ENCODE data around the gene PRTG.

The PRTG gene

DNA sequence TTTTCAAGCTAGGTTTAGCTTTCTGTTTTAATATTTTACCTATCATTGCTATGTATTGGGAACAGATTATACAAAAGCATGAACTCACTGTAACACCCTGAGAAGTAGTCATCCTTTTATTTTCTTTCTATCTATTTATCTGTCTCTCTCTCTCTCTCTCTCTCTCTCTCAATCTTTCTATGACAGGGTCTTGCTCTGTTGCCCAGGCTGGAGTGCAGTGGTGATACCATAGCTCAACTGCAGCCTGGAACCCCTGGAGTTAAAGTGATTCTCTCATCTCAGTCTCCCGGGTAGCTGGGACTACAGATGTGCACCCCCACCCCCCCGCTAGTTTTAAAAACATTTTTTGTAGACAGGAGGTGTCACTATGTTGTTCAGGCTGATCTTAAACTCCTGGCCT lies 28.9 kb downstream of the PRTG start:
- peaks cover 12% of the 10 kb centered on the region for H3K27me3 ChIP-seq
- TF ChIP-seq, protein P1, sequence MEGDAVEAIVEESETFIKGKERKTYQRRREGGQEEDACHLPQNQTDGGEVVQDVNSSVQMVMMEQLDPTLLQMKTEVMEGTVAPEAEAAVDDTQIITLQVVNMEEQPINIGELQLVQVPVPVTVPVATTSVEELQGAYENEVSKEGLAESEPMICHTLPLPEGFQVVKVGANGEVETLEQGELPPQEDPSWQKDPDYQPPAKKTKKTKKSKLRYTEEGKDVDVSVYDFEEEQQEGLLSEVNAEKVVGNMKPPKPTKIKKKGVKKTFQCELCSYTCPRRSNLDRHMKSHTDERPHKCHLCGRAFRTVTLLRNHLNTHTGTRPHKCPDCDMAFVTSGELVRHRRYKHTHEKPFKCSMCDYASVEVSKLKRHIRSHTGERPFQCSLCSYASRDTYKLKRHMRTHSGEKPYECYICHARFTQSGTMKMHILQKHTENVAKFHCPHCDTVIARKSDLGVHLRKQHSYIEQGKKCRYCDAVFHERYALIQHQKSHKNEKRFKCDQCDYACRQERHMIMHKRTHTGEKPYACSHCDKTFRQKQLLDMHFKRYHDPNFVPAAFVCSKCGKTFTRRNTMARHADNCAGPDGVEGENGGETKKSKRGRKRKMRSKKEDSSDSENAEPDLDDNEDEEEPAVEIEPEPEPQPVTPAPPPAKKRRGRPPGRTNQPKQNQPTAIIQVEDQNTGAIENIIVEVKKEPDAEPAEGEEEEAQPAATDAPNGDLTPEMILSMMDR (IDR thresholded peaks at IDR 0.05), result no peak
- no peaks in the 10 kb centered on the region for H3K4me1 ChIP-seq (ENCODE audit: control insufficient read depth in 1 of 2, insufficient read depth in 1 of 2, low read depth in 1 of 2, low read length in 1 of 2)
- H3K4me3 ChIP-seq (ENCODE audit: low read depth in 1 of 2, low read length in 1 of 2), result no peak overlapping the region
- no peaks in the 10 kb centered on the region for H3K9me3 ChIP-seq
- H3K36me3 ChIP-seq, result no peaks in the 10 kb centered on the region
- H3K27ac ChIP-seq, result no peak overlapping the region

DNA sequence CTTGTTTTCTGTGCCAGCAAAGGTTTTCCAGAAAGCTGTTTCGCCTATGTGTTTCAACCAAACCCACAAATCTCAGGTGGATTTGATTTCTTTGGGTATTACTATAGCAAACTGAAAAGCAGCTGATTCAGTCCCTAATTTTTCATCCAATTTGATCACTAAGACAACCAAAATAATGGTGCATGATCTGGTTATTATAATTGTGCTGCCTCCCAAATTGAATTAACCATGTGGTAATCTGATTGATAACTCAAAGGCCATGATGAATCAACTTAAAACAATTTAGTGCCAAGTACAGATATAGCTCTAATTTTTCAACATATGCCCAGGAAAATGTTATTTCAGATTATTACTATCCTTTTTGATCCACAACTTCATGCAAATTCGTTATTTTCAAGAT lies 30.6 kb downstream of the PRTG start:
- Histone ChIP-seq H3K9me3 (no peaks in the 10 kb centered on the region), H3K4me3 (ENCODE audit: low read depth in 1 of 2, low read length in 1 of 2) (no peak overlapping the region), H3K4me1 (ENCODE audit: control insufficient read depth in 1 of 2, insufficient read depth in 1 of 2, low read depth in 1 of 2, low read length in 1 of 2) (no peaks in the 10 kb centered on the region), H3K27me3 (peaks cover 10% of the 10 kb centered on the region), H3K36me3 (no peaks in the 10 kb centered on the region), H3K27ac (no peak overlapping the region)
- TF ChIP-seq, protein P1 (IDR thresholded peaks at IDR 0.05), result no peak

DNA sequence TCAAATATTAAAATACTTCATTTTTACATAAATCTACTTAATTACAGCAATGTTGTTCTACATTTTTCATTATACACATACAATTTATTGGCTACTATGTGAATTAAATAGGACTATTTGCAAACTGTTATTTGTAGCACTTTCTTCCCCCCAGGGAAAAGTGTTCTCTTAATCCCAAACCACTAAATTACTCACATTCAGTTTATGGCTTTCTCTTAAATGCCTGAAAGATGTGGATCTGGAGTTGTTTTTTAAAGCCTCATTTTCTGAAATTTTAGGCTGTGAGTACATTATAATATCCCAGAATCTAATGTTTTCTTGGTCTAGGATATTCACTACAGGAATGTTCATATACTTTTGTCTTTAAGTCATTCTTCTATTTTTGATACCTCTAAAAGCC lies 32.7 kb downstream of the PRTG start:
- H3K27me3 ChIP-seq, result no peaks in the 10 kb centered on the region
- no peaks in the 10 kb centered on the region for H3K4me1 ChIP-seq (ENCODE audit: control insufficient read depth in 1 of 2, insufficient read depth in 1 of 2, low read depth in 1 of 2, low read length in 1 of 2)
- no peak overlapping the region for H3K27ac ChIP-seq
- TF ChIP-seq, protein P1 (IDR thresholded peaks at IDR 0.05), result no peak
- H3K36me3 ChIP-seq, result no peaks in the 10 kb centered on the region
- H3K4me3 ChIP-seq (ENCODE audit: low read depth in 1 of 2, low read length in 1 of 2), result no peak overlapping the region
- H3K9me3 ChIP-seq, result no peaks in the 10 kb centered on the region

DNA sequence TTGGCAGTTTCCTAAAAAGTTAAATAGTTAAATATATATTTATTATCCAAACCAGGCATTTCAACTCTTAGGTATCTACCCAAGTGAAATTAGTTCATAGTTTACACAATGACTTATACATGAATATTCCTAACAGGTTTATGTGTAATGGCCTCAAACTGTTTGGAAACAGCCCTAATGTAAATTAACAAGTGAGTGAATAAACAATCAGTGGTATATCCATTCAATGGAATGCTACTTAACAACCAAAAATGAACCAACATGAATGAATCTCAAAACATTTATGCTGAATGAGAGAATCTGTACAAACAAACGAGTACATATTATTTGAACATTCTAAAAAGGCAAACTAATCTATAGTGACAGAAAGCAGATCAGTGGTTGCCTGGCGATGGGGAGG lies 33.5 kb downstream of the PRTG start:
- TF ChIP-seq, protein P1 (IDR thresholded peaks at IDR 0.05), result no peak
- H3K4me3 ChIP-seq (ENCODE audit: low read depth in 1 of 2, low read length in 1 of 2), result no peak overlapping the region
- H3K36me3 ChIP-seq, result no peaks in the 10 kb centered on the region
- no peak overlapping the region for H3K27ac ChIP-seq
- no peaks in the 10 kb centered on the region for H3K4me1 ChIP-seq (ENCODE audit: control insufficient read depth in 1 of 2, insufficient read depth in 1 of 2, low read depth in 1 of 2, low read length in 1 of 2)
- H3K9me3 ChIP-seq, result no peaks in the 10 kb centered on the region
- H3K27me3 ChIP-seq, result no peaks in the 10 kb centered on the region

DNA sequence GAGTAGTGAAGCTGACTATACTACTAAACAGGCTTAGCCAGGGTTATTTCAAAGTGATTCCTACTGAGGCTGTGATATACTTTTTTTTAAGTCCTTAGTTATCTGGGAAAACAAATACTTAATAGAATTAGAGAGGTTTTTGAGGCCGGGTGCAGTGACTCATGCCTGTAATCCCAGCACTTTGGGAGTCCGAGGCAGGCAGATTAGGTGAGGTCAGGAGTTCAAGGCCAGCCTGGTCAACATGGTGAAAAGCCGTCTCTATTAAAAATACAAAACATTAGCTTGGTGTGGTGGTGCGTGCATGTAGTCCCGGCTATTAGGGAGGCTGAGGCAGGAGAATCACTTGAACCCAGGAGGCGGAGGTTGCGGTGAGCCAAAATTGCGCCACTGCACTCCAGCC lies 34.2 kb downstream of the PRTG start:
- H3K36me3 ChIP-seq, result no peaks in the 10 kb centered on the region
- no peaks in the 10 kb centered on the region for H3K27me3 ChIP-seq
- no peaks in the 10 kb centered on the region for H3K4me1 ChIP-seq (ENCODE audit: control insufficient read depth in 1 of 2, insufficient read depth in 1 of 2, low read depth in 1 of 2, low read length in 1 of 2)
- H3K27ac ChIP-seq, result no peak overlapping the region
- TF ChIP-seq, protein P1 (IDR thresholded peaks at IDR 0.05), result no peak
- no peak overlapping the region for H3K4me3 ChIP-seq (ENCODE audit: low read depth in 1 of 2, low read length in 1 of 2)
- H3K9me3 ChIP-seq, result no peaks in the 10 kb centered on the region

DNA sequence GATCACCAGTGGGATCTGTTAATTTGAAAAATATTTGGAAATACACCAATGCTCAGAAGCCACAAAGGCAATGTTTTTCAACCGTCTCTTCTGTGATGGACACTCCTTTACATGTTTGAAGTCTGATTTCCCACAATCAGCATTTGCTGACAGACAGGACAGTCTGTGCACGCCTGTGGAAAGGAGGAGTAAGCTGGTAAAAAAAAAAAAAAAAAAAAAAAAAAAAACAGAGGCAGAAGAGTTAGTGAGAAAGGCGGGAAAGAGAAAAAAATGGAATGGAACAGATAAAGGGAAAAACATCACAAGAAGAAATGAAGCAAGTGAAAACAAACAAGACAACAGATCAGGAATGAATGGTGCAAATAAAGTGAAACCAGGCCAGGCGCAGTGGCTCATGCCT lies 35.0 kb downstream of the PRTG start:
- no peak overlapping the region for H3K4me3 ChIP-seq (ENCODE audit: low read depth in 1 of 2, low read length in 1 of 2)
- no peaks in the 10 kb centered on the region for H3K27me3 ChIP-seq
- TF ChIP-seq, protein P1 (IDR thresholded peaks at IDR 0.05), result no peak
- no peaks in the 10 kb centered on the region for H3K9me3 ChIP-seq
- no peak overlapping the region for H3K27ac ChIP-seq
- H3K36me3 ChIP-seq, result no peaks in the 10 kb centered on the region
- H3K4me1 ChIP-seq (ENCODE audit: control insufficient read depth in 1 of 2, insufficient read depth in 1 of 2, low read depth in 1 of 2, low read length in 1 of 2), result no peaks in the 10 kb centered on the region
